Tibial nerve (tissue), 4 donors: ENCODE measurements around the gene ABCC8.

Experiments
- EP300 ChIP-seq, 2 donors: sonication (generic); formaldehyde crosslinking; IDR thresholded peaks; one replicate each; pipeline ENCODE4 v1.6.1; 2017; ENCODE audit warnings: antibody characterized with exemption in 2 of 2, mild to moderate bottlenecking in 1 of 2
- POLR2A ChIP-seq, 2 donors: fragments of 450-650 bp; IDR thresholded peaks; one replicate each; pipeline ENCODE4 v1.6.1; 2017; ENCODE audit warnings: antibody characterized with exemption in 2 of 2, mild to moderate bottlenecking in 2 of 2, moderate library complexity in 2 of 2
- TF ChIP-seq, protein P1 (sequence below), 5 experiments: fragments of 200-600 bp in 3 of 5; fragments of 450-650 bp in 2 of 5; sonication (generic) in 3 of 5; IDR thresholded peaks; one replicate each; pipeline ENCODE4 v1.5.1; 2016 to 2019; ENCODE audit warnings: antibody characterized with exemption in 5 of 5, mild to moderate bottlenecking in 3 of 5, moderate library complexity in 2 of 5

GRCh38 chr11:17443000-17443399 lies 33.6 kb downstream of the ABCC8 start:
- TF ChIP-seq, protein P1, sequence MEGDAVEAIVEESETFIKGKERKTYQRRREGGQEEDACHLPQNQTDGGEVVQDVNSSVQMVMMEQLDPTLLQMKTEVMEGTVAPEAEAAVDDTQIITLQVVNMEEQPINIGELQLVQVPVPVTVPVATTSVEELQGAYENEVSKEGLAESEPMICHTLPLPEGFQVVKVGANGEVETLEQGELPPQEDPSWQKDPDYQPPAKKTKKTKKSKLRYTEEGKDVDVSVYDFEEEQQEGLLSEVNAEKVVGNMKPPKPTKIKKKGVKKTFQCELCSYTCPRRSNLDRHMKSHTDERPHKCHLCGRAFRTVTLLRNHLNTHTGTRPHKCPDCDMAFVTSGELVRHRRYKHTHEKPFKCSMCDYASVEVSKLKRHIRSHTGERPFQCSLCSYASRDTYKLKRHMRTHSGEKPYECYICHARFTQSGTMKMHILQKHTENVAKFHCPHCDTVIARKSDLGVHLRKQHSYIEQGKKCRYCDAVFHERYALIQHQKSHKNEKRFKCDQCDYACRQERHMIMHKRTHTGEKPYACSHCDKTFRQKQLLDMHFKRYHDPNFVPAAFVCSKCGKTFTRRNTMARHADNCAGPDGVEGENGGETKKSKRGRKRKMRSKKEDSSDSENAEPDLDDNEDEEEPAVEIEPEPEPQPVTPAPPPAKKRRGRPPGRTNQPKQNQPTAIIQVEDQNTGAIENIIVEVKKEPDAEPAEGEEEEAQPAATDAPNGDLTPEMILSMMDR (IDR thresholded peaks at IDR 0.05) = no peak
- TF ChIP-seq POLR2A (IDR thresholded peaks at IDR 0.05) (no peak), EP300 (IDR thresholded peaks at IDR 0.05) (no peak)
